Esophagus (tissue), 2 donors: Measurements from ENCODE around the gene AXIN1. TPM values are rescaled to one million over a fixed set of nuclear protein-coding genes. Genes with fewer than 3 reads are reported as not detected.

Source experiments
- H3K27ac ChIP-seq, 2 donors: one replicate each; pipeline ENCODE4 v1.5.1; 2013; ENCODE audit warnings: low read depth in 2 of 2, mild to moderate bottlenecking in 2 of 2, inconsistent platforms in 1 of 2, low read length in 1 of 2, moderate library complexity in 1 of 2
- H3K27me3 ChIP-seq, 2 donors: one replicate each; pipeline ENCODE4 v1.6.1; 2013; ENCODE audit warnings: low read length in 2 of 2, control low read depth in 1 of 2, mild to moderate bottlenecking in 1 of 2; ENCODE audit not compliant: insufficient read depth in 2 of 2, control insufficient read depth in 1 of 2
- H3K36me3 ChIP-seq, 2 donors: one replicate each; pipeline ENCODE4 v1.6.1; 2013; ENCODE audit warnings: low read length in 1 of 2; ENCODE audit not compliant: control insufficient read depth in 2 of 2, insufficient read depth in 2 of 2
- H3K4me1 ChIP-seq, 2 donors: one replicate each; pipeline ENCODE4 v1.6.1; 2013; ENCODE audit warnings: low read length in 1 of 2; ENCODE audit not compliant: control insufficient read depth in 2 of 2, insufficient read depth in 2 of 2
- H3K4me3 ChIP-seq, 2 donors: one replicate each; pipeline ENCODE4 v1.5.1; 2013; ENCODE audit warnings: low read length in 2 of 2, mild to moderate bottlenecking in 2 of 2, low read depth in 1 of 2, moderate library complexity in 1 of 2
- H3K9me3 ChIP-seq, 2 donors: one replicate each; pipeline ENCODE4 v1.6.1; 2013; ENCODE audit warnings: mild to moderate bottlenecking in 2 of 2, low read depth in 1 of 2, low read length in 1 of 2, moderate library complexity in 1 of 2; ENCODE audit not compliant: control insufficient read depth in 2 of 2, insufficient read depth in 1 of 2
- WGBS, 2 donors: extraction: QIAGEN DNeasy Blood & Tissue Kit; methylation state at CpG; one replicate each; pipeline ENCODE4 v1.1.7; 2013; 5-methylcytosine and 5-hydroxymethylcytosine counted together
- polyA plus RNA-seq, 2 donors: library from polyadenylated mRNA; stranded (reverse); fragments of 200-250 nt; gene quantifications; one replicate each; pipeline ENCODE4 v1.2.3, GENCODE V29; 2013
- donor health status: healthy with polysubstance abuse.
- donor health status: Bipolar disorder and iron deficiency.

The AXIN1 gene
- polyA plus RNA-seq, 2 donors: 11.9 to 16.7 TPM

DNA sequence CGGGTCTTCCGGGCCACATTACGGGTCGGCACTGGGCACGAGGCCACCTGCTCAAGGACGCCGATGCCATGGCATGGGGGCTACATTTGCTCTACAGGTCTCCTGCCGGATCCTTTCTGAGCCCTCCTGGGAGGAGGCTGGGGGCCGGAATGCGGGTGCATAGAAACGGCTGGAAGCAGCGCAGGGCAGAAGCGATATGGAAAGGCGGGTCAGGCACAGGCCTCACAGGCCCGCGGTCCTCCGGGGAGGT is 28.4 kb downstream of the AXIN1 start:
- Histone ChIP-seq H3K36me3 (peaks cover 0 to 14% of the 10 kb centered on the region in 2 donors), H3K4me1 (peaks cover 6 to 19% of the 10 kb centered on the region in 2 donors), H3K27ac (no peak overlapping the region), H3K9me3 (no peaks in the 10 kb centered on the region), H3K4me3 (no peak overlapping the region), H3K27me3 (no peaks in the 10 kb centered on the region)
- WGBS, 2 donors: 91 to 92% methylated on average over 17 of the region's 17 CpGs

GRCh38 chr16:322476-323143 is 29.9 kb downstream of the AXIN1 start:
- H3K4me3 ChIP-seq: no peak overlapping the region
- H3K4me1 ChIP-seq: peaks cover 6 to 17% of the 10 kb centered on the region in 2 donors
- WGBS, 2 donors: 92 to 93% methylated on average over 13 of the region's 13 CpGs
- no peaks in the 10 kb centered on the region for H3K27me3 ChIP-seq
- H3K27ac ChIP-seq: no peak overlapping the region
- H3K36me3 ChIP-seq: peaks cover 3 to 23% of the 10 kb centered on the region in 2 donors
- no peaks in the 10 kb centered on the region for H3K9me3 ChIP-seq

DNA sequence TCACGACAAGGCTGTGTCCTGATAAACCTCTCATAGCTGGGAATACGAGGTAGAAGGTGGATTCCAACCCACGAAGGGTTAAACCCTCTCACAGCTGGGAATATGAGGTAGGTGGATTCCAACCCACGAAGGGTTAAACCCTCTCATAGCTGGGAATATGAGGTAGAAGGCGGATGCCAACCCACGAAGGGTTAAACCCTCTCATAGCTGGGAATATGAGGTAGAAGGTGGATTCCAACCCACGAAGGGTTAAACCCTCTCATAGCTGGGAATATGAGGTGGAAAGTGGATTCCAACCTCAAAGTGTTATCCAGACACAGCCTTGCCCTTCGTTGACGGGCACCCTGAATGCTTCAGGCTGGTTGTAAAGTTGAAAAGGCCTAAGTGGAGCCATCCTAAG is 31.0 kb downstream of the AXIN1 start:
- no peak overlapping the region for H3K4me3 ChIP-seq
- H3K36me3 ChIP-seq: peaks cover 3 to 26% of the 10 kb centered on the region in 2 donors
- no peaks in the 10 kb centered on the region for H3K27me3 ChIP-seq
- no peak overlapping the region for H3K27ac ChIP-seq
- H3K4me1 ChIP-seq: peaks cover 6 to 13% of the 10 kb centered on the region in 2 donors
- WGBS, 2 donors: 72 to 75% methylated on average over 9 of the region's 9 CpGs
- H3K9me3 ChIP-seq: no peaks in the 10 kb centered on the region

- Histone ChIP-seq H3K27ac (no peak overlapping the region), H3K36me3 (peaks cover 3 to 22% of the 10 kb centered on the region in 2 donors), H3K9me3 (no peaks in the 10 kb centered on the region), H3K4me3 (no peak overlapping the region), H3K27me3 (no peaks in the 10 kb centered on the region), H3K4me1 (peaks cover 6 to 8% of the 10 kb centered on the region in 2 donors)
- WGBS, 2 donors: 87 to 88% methylated on average over 5 of the region's 5 CpGs
Observed at GRCh38 chr16:320206-320605, 32.3 kb downstream of the AXIN1 start.

DNA sequence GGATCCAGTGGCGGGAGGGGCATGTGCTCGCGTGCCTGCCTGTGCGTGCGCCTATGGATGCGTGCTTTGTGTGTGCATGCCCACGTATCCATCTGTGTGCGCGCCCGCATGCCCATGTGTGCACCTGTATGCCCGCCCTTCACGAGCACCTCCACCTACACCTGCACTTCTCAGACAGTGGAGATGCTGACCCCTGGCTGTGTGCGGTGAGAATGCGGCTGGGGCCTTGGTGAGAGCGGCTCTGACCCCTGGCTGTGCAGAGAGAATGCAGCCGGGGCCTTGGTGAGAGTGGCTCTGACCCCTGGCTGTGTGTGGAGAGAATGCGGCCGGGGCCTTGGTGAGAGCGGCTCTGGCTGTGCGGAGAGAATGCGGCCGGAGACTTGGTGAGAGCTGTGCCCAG is 33.9 kb downstream of the AXIN1 start:
- H3K27ac ChIP-seq: no peak overlapping the region
- H3K36me3 ChIP-seq: peaks cover 8 to 29% of the 10 kb centered on the region in 2 donors
- no peaks in the 10 kb centered on the region for H3K9me3 ChIP-seq
- no peaks in the 10 kb centered on the region for H3K4me1 ChIP-seq
- no peak overlapping the region for H3K4me3 ChIP-seq
- 89 to 93% methylated on average over 22 of the region's 22 CpGs for WGBS, 2 donors
- no peaks in the 10 kb centered on the region for H3K27me3 ChIP-seq

- no peaks in the 10 kb centered on the region for H3K4me1 ChIP-seq
- no peak overlapping the region for H3K27ac ChIP-seq
- H3K4me3 ChIP-seq: no peak overlapping the region
- H3K9me3 ChIP-seq: no peaks in the 10 kb centered on the region
- H3K36me3 ChIP-seq: peaks cover 12 to 36% of the 10 kb centered on the region in 2 donors
- WGBS, 2 donors: 93 to 95% methylated on average over 5 of the region's 5 CpGs
- H3K27me3 ChIP-seq: no peaks in the 10 kb centered on the region
Observed at GRCh38 chr16:317583-317982, 34.9 kb downstream of the AXIN1 start.

GRCh38 chr16:316741-317464 is 35.6 kb downstream of the AXIN1 start:
- Histone ChIP-seq H3K9me3 (no peaks in the 10 kb centered on the region), H3K4me1 (no peaks in the 10 kb centered on the region), H3K36me3 (peaks cover 12 to 38% of the 10 kb centered on the region in 2 donors), H3K4me3 (no peak overlapping the region), H3K27me3 (no peaks in the 10 kb centered on the region), H3K27ac (no peak overlapping the region)
- WGBS, 2 donors: 86 to 93% methylated on average over 19 of the region's 19 CpGs

DNA sequence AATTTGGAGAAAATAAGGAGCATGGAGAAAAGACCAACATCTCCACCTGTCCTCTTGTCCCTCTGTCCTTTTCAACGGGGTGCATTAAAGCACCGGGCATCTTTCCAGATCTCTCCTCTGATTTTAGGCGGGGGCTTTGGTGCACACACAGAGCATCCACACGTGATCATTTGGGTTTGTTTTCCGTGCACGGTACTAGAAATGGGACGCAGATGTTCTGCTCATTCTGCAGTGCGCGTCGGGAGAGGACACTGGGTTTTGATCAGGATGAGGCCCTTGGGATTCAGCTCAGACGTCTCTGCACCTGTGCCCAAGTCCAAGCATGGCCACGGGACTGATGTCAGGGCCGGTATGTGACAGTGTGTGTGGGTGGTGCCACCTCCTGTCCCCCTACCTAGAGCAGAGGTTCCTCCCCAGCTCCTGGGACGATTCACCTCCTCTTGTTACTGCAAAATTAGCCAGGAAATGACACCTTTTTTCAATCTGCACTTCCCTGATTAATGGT is 37.7 kb downstream of the AXIN1 start:
- Histone ChIP-seq H3K4me3 (no peak overlapping the region), H3K4me1 (no peaks in the 10 kb centered on the region), H3K9me3 (no peaks in the 10 kb centered on the region), H3K27ac (no peak overlapping the region), H3K27me3 (no peaks in the 10 kb centered on the region), H3K36me3 (peaks cover 12 to 43% of the 10 kb centered on the region in 2 donors)
- 77 to 81% methylated on average over 14 of the region's 14 CpGs for WGBS, 2 donors

- peaks cover 12 to 46% of the 10 kb centered on the region in 2 donors for H3K36me3 ChIP-seq
- no peaks in the 10 kb centered on the region for H3K27me3 ChIP-seq
- no peak overlapping the region for H3K27ac ChIP-seq
- no peaks in the 10 kb centered on the region for H3K4me1 ChIP-seq
- H3K9me3 ChIP-seq: no peaks in the 10 kb centered on the region
- WGBS, 2 donors: 92 to 94% methylated on average over 16 of the region's 16 CpGs
- no peak overlapping the region for H3K4me3 ChIP-seq
Observed at GRCh38 chr16:314351-314750, 38.2 kb downstream of the AXIN1 start.

GRCh38 chr16:311725-312124 is 40.8 kb downstream of the AXIN1 start:
- Histone ChIP-seq H3K4me1 (no peaks in the 10 kb centered on the region), H3K27me3 (no peaks in the 10 kb centered on the region), H3K9me3 (no peaks in the 10 kb centered on the region), H3K27ac (no peak overlapping the region), H3K4me3 (no peak overlapping the region), H3K36me3 (peaks cover 13 to 52% of the 10 kb centered on the region in 2 donors)
- 95 to 97% methylated on average over 15 of the region's 15 CpGs for WGBS, 2 donors
